HG02981 (cell line): ENCODE results near the gene HNRNPF.

Experiments
- ATAC-seq: cut with Tn5 transposase; IDR thresholded peaks from one replicate; pipeline ENCODE4 v1.9.1; 2021; ENCODE audit warnings: mild to moderate bottlenecking, moderate library complexity; ENCODE audit not compliant: unreplicated experiment

HNRNPF gene

DNA sequence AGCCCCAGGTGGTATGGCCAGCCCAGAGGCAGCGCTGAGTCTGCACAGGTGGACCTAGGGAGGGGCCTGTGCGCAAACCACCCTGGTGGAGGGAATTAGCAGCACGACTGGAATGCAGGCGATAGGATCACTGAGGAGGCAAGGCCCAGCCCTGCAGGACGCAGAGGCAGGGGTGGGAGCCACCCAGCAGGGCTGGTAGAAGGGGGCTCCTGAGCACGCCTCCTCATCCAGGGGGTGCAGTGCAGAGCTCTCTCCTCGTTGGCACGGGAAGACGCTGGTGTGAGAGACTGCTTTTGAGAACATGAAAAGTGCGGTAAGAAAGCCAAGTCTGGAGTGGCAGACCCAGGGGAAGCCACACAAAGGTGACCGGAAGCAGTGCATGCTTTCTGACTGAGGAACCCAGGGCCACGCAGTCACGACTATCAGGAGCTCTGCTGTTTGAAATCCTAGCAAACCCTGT lies 31.5 kb downstream of the HNRNPF start:
- no peak for ATAC-seq

DNA sequence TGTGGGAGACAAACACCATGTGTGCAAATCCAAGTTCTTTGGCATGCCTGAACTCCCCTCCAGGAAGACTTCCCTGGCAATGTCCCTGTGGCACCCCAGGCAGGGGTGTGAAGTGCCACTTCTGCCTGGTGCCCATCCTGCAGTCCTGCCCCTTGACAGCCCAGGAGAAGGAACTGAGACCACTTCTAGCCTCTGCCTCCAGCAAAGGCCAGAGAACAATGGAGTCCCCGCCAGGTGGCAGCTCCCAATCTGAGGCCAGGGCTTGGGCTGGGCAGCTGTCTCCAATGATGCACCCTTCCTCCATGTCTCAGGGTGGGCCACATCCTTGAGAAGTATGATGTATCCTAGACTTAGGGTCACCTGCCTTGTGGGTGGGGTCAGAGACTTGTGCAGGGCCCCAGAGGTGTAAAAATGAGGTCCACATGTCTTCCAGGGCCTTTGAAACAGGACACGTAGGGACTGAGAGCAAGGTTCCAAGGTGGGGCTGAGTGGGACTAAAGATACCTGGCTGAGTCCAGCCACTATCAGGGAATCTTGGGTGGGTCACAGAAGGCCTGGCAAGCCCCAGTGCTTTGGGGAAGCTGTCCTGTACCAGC lies 32.1 kb downstream of the HNRNPF start:
- ATAC-seq, result no peak

DNA sequence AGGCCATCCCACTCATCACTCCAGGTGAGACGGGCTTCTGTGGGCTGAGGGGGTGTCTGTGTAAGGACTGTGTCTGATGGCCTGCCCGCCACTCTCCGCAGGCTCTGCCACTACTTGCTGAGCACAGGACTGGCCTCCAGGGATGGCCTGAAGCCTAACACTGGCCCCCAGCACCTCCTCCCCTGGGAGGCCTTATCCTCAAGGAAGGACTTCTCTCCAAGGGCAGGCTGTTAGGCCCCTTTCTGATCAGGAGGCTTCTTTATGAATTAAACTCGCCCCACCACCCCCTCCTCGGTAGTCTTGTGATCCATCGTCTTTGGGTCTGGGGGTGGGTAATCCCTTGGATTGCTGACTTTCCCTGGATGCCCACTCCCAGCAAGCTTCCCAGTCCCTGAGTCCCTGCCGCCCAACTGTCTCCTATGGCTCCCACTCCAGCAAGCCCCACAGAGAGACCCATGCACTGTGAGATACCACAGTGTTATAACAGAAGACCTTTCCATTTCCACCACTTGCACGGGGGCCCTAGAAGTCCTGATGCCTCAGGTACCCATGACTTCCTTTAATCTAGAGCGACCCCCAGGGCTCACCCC lies 32.8 kb downstream of the HNRNPF start:
- no peak for ATAC-seq

DNA sequence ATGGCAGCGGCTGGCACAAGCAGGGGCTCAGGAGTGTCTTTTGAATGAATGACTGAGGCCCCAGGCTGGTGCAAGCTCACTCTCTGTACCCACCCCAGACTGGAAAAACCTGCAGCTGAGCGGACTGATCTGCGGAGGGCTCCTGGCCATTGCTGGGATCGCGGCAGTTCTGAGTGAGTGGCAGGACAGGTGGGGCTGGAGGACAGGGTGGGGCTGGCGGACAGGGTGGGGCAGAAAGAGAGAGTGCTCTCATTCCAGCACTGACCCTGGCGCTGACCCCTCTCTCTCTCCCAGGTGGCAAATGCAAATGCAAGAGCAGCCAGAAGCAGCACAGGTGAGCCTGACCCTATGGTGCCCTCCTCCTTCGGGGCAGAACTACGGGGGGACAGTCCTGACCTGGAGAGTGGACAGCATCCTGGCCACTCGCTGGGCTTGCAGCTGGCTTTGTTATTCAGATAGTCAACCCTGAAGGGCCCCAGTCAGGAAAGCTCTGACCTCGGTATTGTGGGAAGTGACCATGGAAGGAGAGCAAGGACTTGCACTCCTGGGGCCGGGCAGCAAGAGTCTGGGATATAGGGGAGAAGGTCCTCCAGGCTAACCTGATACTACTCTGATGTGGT lies 33.5 kb downstream of the HNRNPF start:
- ATAC-seq, result no peak

DNA sequence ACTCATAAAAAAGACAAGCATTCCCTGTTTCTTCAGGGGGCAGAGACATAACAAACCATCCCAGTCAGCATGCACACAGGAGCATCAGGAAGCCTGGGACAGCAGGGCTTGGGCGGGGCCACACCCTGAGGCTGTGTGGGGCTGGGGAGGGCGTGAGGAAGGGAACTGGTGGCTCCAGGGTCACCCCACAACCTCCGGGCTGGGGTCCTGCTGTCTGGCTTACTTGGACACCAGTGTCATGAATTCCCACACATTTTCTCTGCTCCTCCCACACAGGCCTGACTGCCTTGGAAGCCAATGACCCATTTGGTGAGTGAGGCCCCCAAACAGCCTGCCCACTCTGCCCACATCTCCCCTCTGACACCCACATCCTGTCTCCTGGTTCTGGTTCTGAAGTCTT lies 34.8 kb downstream of the HNRNPF start:
- ATAC-seq, result no peak

DNA sequence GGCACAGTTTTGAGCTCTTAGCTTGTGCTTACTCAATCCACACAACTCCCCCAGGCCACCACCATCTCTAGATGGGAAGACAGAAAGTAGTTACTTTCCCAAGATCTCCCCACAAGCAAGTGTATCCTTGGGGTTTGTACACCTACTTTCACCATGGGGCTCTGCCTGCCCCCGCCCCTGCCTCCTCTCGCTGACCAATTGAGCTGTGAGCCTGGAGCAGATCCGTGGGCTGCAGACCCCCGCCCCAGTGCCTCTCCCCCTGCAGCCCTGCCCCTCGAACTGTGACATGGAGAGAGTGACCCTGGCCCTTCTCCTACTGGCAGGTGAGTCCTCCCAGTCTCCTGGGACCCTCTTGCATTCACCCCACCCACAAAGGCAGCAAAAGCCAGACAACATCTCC lies 35.5 kb downstream of the HNRNPF start:
- no peak for ATAC-seq

DNA sequence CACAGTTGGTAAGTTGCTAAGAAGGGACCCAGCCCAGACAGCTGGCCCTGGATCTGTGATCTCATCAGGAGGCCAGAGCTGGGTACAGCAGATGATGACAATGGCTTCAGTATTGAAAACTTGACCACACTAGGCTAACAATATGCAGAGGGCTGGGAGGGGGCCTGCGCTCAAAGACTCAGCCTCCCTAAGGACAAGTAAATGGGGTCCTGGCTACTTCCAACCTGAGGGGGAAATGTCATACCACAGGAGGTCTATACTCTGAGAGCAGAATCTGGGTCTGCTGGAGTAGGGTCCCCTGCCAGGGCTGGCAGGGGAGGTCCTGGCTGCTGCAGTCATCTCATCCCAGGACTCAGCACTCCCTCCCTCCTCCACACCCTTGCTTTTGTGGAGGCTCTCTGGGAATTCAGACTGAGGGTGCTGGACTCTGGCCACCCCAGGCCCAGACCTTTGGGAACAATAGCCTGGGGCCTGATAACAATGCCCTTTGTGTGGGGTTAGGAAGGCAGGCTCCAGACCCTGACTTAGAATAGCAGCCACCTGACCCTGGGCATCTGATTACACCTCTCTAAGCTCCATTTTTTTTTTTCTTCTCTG lies 36.1 kb downstream of the HNRNPF start:
- ATAC-seq, result no peak

DNA sequence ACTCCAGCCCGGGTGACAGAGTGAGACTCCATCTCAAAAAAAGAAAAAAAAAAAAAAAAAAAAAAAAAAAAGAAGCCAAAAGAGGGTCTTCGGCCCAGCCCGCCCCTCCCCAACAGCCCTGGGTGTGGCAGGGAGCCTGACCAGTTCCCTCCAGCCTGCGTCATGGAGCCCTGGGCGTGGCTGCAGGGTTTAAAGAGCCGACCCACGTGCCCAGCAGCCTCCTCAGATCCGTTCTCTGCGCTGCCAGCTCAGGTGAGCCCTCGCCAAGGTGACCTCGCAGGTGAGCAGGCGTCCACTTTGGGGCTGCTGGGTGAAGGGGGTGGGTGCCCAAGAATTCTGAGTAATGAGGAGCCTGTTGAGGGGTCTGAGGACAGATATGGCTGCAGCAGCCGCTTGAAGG lies 37.6 kb downstream of the HNRNPF start, which contains the start of gene FXYD4:
Gene FXYD4, plus strand, starts transcription at position 219 of the 400 bp plus-strand sequence. CDS start 2,111 bp downstream, outside the sequence.
- no peak for ATAC-seq

DNA sequence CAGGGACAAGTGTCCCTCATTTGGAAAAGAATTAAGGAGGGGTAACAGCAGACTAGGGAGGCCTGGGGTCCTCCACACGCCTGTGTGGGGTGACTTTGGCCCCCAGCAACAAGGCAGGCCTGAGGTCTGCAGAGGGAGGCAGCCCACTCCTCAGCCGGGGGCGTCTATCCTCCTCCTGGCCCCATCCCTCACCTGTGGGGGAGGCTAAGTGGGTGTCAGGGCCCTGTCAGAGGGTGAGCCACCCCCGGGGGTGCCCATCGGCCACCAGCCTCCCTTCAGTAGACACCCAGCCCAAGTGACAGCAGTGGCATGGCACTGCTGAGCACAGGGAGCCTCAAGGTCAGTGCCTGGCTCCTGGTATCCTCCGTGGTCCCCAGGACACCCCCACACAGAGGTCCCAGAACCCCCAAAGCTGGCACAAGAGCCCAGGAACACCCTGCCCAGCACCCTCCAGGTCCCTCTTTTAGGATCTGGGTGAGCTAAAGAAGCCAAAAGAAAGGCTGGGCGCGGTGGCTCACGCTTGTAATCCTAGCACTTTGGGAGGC lies 38.2 kb downstream of the HNRNPF start:
- no peak for ATAC-seq

DNA sequence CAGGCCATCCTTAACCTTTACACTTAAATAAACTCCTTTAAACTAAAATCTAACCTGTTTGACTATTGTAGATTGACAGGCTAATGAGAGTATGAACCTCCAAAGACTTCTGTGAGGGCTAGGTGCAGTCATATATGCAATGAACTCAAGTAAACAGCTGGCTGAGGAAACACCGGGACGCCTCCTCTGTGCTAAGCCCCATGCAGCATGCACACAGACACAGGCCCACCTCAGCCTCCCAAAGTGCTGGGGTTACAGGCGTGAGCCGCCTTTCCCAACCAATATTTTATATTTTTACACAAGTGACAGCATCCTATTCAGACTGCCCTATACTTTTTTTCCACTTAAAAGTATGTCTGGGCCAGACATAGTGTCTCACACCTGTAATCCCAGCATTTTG lies 39.1 kb downstream of the HNRNPF start:
- no peak for ATAC-seq

DNA sequence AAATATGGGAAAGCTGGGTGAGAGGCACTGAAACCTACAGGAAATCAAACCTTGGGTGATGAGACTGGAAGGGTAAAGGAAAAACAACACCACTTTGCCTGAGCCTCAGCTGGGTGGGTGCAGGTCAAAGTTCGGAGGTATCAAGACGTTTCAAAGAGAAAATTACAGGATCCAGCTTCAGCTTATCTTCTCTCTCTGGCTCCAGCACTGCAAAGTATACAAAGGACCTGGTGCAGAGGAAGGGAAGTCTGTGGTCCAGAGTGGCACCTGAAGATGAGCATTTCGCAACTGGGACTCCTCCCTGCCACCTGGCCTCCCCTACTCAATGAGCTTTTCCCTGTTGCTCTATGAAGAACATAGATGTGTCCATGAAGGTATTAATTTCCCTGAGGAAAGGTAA lies 44.0 kb downstream of the HNRNPF start:
- no peak for ATAC-seq

DNA sequence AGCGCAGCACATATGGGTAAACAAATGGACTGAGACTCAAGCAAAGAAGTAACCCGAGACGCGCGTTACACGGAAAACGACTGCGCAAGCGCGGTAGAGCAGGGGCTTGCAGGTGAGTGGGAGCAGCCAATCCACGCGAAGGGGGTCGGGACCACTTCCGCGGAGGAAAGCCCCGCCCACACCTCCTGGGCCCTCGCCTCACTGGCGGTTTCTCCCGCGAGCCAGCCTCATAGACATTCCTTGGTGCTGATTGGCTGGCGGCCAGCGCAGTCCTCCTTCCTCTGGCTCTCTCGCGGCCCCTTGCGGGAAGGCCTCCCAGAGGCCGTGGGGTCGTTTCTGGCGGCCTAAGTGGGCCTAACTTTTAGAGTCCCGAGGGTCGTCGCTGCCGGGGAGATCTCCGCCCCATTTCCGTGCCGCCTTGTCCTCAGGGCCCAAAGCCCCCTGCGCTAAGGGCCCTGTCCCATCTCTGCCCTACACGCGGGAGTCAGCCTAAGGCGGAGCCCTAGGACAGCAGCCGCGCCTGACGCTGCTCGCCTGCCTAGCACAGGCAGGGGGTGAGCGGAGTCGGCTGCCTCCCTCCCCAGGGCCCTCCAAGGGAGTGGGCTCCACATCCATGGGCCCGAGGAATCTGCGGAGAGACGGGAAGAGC lies 46.7 kb downstream of the HNRNPF start:
- peak; percentile 94 for ATAC-seq

DNA sequence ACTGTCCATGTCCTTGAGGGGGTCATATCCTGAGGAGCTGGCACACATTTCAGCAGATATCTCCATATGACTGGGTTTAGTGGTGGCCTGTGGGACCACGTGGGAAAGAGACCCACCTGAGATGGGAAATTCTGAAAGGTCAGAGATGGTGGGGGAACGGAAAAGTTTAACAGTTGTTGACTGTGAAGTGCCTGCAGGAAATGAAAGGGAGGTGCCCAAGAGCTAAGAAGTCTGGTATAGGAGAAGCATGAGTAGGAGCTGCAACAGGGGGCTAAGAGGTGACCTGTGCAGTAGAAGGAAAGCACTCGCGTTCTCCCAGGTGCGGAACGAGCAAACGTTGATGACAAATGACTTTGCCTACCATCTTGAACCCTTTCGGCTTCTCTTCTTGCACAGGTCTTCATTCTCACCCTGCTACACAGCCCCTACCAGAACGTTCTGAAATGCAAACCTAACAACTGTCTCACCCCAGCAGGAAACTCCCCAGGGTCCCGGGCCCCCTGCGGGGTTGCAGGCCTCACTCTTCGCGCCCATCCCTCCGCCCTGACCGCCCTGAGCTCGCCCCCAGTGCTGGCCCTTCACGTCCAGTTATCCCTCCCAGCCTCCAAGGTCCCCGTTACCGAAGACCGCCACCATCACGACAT lies 47.3 kb downstream of the HNRNPF start:
- ATAC-seq, result no peak

DNA sequence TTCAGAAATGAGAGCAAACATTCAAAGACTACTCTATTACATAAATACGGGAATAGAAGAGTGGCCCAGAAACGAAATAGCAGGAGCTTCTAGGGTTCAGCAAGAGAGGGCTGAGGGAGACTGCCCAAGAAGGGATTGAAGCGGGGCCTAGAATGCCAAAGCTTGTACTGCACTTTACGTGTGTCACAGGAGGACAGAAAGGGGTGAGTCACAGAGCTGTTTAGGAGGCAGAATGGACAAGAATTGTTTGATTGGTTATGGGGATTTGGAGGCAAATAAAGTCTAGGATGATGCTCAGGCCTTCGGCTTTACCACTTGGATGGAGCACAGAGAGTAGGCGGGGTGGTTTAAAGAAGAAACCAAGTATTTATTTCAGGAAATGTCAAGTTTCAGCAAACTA lies 48.9 kb downstream of the HNRNPF start:
- no peak for ATAC-seq

DNA sequence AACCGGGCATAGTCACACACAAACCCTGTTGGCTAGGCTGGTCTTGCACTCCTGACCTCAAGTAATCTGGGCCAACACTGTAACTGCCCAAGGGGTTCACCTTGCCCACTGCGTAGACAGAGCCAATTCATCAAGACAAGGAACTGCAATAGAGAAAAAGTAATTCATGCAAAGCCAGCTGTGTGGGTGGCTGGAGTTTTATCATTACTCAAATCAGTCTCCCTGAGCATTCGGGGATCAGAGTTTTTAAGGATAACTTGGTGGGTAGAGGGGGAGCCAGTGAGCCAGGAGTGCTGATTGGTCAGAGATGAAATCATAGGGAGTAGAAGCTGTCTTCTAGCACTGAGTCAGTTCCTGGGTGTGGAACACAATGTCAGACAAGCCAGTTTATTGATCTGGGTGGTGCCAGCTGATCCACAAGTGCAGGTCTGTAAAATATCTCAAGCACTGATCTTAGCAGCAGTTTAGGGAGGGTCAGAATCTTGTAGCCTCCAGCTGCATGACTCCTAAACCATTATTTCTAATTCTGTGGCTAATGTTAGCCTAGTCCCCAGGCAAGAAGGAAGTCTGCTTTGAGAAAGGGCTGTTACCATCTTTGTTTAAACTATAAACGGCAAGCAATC lies 53.1 kb downstream of the HNRNPF start:
- no peak for ATAC-seq

DNA sequence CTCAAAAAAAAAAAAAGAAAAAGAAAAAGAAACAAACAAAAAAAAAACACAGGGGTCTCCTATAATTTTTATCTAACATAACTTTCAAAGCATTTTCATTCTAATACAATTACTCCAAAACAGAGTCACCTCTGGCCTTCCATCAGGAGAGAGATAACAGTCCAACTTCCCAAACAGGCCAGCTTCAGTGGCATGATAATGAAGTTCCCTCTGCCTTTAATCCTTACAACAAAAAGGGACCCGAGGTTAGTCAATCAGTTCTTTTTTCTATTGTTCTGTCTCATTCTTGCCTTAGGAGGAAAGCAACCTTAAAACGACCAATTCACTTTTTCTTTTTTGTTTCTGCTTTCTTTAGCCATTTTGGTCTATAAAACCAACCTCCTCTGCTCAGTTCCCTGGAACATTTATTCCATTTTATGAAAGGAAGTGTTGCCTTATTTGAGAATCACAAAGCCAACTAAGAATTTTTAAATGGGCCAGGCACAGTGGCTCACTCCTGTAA lies 54.1 kb downstream of the HNRNPF start:
- ATAC-seq, result no peak

DNA sequence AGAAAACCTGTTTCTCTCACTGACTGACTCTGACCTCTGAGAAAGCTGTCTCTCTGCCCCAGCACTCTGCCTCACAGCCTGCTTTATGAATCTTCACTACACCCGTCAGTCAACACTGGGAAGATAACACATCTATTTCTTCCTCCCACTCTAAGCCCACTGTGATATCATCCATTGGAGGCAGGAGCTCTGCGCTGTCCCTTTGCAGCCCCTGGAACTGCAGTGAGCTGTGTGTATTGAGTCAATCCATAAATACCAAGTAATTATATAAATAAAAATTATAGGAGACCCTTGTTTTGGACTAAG lies 54.7 kb downstream of the HNRNPF start:
- no peak for ATAC-seq

DNA sequence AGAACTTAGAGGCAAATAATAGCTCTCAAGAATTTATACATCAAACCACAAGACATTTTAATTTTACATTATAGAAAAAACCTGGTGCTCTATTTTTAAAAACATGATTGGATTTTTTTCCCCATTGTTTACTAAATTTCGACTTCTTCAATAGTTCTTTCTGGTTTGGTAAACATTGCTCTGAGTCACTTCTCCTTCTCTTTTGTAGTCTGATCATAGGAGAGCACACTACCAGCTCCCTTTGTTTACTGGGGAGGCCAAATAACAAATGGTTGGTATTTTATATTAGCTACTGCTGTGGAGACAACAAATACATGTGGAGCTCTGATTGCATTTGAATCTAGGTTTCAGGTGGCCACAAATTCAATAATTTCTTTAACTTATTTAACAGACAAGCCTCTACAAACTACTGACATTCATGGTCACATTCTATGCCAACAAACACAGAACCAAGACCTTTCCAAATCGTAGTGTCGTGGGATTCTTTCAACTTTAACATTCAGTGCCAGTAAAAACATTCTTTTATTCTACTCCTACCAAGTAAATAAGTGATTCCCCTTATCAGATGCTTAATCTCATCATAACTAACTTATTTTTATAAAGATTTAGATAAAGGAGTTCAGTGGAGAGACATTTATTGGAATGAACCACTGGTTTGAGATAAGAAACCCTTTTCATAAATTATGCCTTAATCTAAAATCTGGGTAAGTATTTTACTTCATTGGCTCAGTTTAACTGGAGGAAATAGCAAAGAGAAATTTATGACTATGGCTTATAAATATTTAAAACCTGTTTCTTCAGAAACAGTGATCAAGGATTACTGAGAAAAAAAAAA lies 55.3 kb downstream of the HNRNPF start:
- ATAC-seq, result no peak

DNA sequence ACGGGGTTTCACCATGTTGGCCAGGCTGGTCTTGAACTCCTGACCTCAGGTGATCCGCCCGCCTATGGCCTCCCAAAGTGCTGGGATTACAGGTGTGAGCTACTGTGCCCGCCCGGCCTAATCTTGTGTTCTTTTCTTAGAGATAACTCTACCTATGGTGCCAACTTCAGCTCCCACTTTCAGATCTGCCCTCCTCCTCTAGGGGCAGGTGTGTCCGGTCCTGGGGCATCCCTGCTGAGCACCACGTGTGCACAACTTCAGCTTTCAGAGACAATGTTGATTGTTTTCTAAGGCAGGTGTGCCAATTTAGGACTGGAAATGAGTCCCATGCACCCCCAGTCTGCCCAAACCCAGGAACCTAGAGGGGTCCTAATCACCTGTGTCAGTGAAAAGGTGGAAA lies 56.0 kb downstream of the HNRNPF start:
- ATAC-seq, result no peak
